ENCODE measurements around the gene TRAPPC2.

Gene TRAPPC2

GRCh38 chrX:13734278-13735172 is at the start of gene TRAPPC2, which contains the start of gene OFD1:
Gene TRAPPC2 (minus strand): TSS chrX:13734620. CDS start chrX:13719963, 14,657 bp downstream.
Gene OFD1 (plus strand): TSS chrX:13734748. CDS start chrX:13735072, 324 bp downstream.
- intact Hi-C loops (cut with micrococcal nuclease), result loop anchor here (2.0 to 5.0 kb wide), 2 partner anchors 37 to 76 kb away; no protein-coding TSS in a partner anchor

GRCh38 chrX:13780868-13781427 is 46.5 kb upstream of the TRAPPC2 start:
- intact Hi-C loops (cut with micrococcal nuclease), result no loop called here
- Mint-ChIP-seq H3K36me3 (ENCODE audit: low read depth) (no peaks in the 10 kb centered on the region), H3K27me3 (no peaks in the 10 kb centered on the region), H3K4me1 (ENCODE audit: low read depth) (peaks cover 37% of the 10 kb centered on the region), H3K27ac (peak overlapping the region; percentile 67), H3K9me3 (no peaks in the 10 kb centered on the region), H3K4me3 (no peak overlapping the region)

More at GRCh38 chrX:13734278-13735172, at the start of gene TRAPPC2, which contains the start of gene OFD1:
- peaks cover 24% of the 10 kb centered on the region for H3K4me1 Mint-ChIP-seq (ENCODE audit: low read depth)
- peak within 1 kb of the TSS; percentile 95 for H3K4me3 Mint-ChIP-seq
- H3K9me3 Mint-ChIP-seq, result no peaks in the 10 kb centered on the region
- peaks cover 13% of the 10 kb centered on the region for H3K36me3 Mint-ChIP-seq (ENCODE audit: low read depth)
- H3K27ac Mint-ChIP-seq, result peak within 1 kb of the TSS; percentile 89
- H3K27me3 Mint-ChIP-seq, result no peaks in the 10 kb centered on the region

GRCh38 chrX:13778916-13779315 is 44.5 kb upstream of the TRAPPC2 start:
- intact Hi-C loops (cut with micrococcal nuclease), result no loop called here
- H3K4me3 Mint-ChIP-seq, result no peak overlapping the region
- no peaks in the 10 kb centered on the region for H3K27me3 Mint-ChIP-seq
- peak overlapping the region; percentile 57 for H3K27ac Mint-ChIP-seq
- no peaks in the 10 kb centered on the region for H3K9me3 Mint-ChIP-seq
- peaks cover 27% of the 10 kb centered on the region for H3K4me1 Mint-ChIP-seq (ENCODE audit: low read depth)
- peaks cover 7% of the 10 kb centered on the region for H3K36me3 Mint-ChIP-seq (ENCODE audit: low read depth)

GRCh38 chrX:13776387-13776786 is 42.0 kb upstream of the TRAPPC2 start:
- intact Hi-C loops (cut with micrococcal nuclease), result no loop called here
- no peaks in the 10 kb centered on the region for H3K27me3 Mint-ChIP-seq

GRCh38 chrX:13775837-13776236 is 41.4 kb upstream of the TRAPPC2 start:
- H3K4me1 Mint-ChIP-seq (ENCODE audit: low read depth), result peaks cover 14% of the 10 kb centered on the region
- intact Hi-C loops (cut with micrococcal nuclease), result no loop called here
- H3K36me3 Mint-ChIP-seq (ENCODE audit: low read depth), result peaks cover 13% of the 10 kb centered on the region

More at GRCh38 chrX:13776387-13776786, 42.0 kb upstream of the TRAPPC2 start:
- Mint-ChIP-seq H3K27ac (no peak overlapping the region), H3K4me3 (no peak overlapping the region), H3K9me3 (no peaks in the 10 kb centered on the region), H3K36me3 (ENCODE audit: low read depth) (peaks cover 13% of the 10 kb centered on the region), H3K4me1 (ENCODE audit: low read depth) (peaks cover 20% of the 10 kb centered on the region)

GRCh38 chrX:13774696-13775095 is 40.3 kb upstream of the TRAPPC2 start:
- Mint-ChIP-seq H3K9me3 (no peaks in the 10 kb centered on the region), H3K4me3 (no peak overlapping the region), H3K27ac (no peak overlapping the region), H3K36me3 (ENCODE audit: low read depth) (peaks cover 14% of the 10 kb centered on the region), H3K4me1 (ENCODE audit: low read depth) (peaks cover 8% of the 10 kb centered on the region), H3K27me3 (no peaks in the 10 kb centered on the region)
- intact Hi-C loops (cut with micrococcal nuclease), result no loop called here

More at GRCh38 chrX:13775837-13776236, 41.4 kb upstream of the TRAPPC2 start:
- Mint-ChIP-seq H3K27ac (no peak overlapping the region), H3K9me3 (no peaks in the 10 kb centered on the region), H3K4me3 (no peak overlapping the region), H3K27me3 (no peaks in the 10 kb centered on the region)

- Mint-ChIP-seq H3K27me3 (no peaks in the 10 kb centered on the region), H3K4me1 (ENCODE audit: low read depth) (peaks cover 18% of the 10 kb centered on the region), H3K36me3 (ENCODE audit: low read depth) (peaks cover 53% of the 10 kb centered on the region), H3K4me3 (no peak overlapping the region), H3K27ac (no peak overlapping the region), H3K9me3 (no peaks in the 10 kb centered on the region)
- intact Hi-C loops (cut with micrococcal nuclease), result no loop called here
Observed at GRCh38 chrX:13770013-13770535, 35.7 kb upstream of the TRAPPC2 start.

GRCh38 chrX:13768939-13769338 is 34.5 kb upstream of the TRAPPC2 start:
- Mint-ChIP-seq H3K27ac (no peak overlapping the region), H3K4me3 (no peak overlapping the region), H3K4me1 (ENCODE audit: low read depth) (peaks cover 27% of the 10 kb centered on the region), H3K9me3 (no peaks in the 10 kb centered on the region), H3K36me3 (ENCODE audit: low read depth) (peaks cover 46% of the 10 kb centered on the region), H3K27me3 (no peaks in the 10 kb centered on the region)
- intact Hi-C loops (cut with micrococcal nuclease), result no loop called here

GRCh38 chrX:13764765-13765164 is 30.3 kb upstream of the TRAPPC2 start:
- H3K9me3 Mint-ChIP-seq, result no peaks in the 10 kb centered on the region
- intact Hi-C loops (cut with micrococcal nuclease), result no loop called here
- H3K36me3 Mint-ChIP-seq (ENCODE audit: low read depth), result peaks cover 39% of the 10 kb centered on the region
- H3K4me3 Mint-ChIP-seq, result no peak overlapping the region
- peaks cover 40% of the 10 kb centered on the region for H3K4me1 Mint-ChIP-seq (ENCODE audit: low read depth)
- H3K27ac Mint-ChIP-seq, result no peak overlapping the region
- H3K27me3 Mint-ChIP-seq, result no peaks in the 10 kb centered on the region

GRCh38 chrX:13764281-13764680 is 29.9 kb upstream of the TRAPPC2 start:
- H3K9me3 Mint-ChIP-seq, result no peaks in the 10 kb centered on the region
- intact Hi-C loops (cut with micrococcal nuclease), result no loop called here
- no peak overlapping the region for H3K27ac Mint-ChIP-seq
- H3K4me1 Mint-ChIP-seq (ENCODE audit: low read depth), result peaks cover 41% of the 10 kb centered on the region
- no peaks in the 10 kb centered on the region for H3K27me3 Mint-ChIP-seq
- peaks cover 35% of the 10 kb centered on the region for H3K36me3 Mint-ChIP-seq (ENCODE audit: low read depth)
- H3K4me3 Mint-ChIP-seq, result peak overlapping the region; percentile 17

GRCh38 chrX:13763489-13763888 is 29.1 kb upstream of the TRAPPC2 start:
- no peak overlapping the region for H3K4me3 Mint-ChIP-seq
- peaks cover 46% of the 10 kb centered on the region for H3K4me1 Mint-ChIP-seq (ENCODE audit: low read depth)
- intact Hi-C loops (cut with micrococcal nuclease), result no loop called here
- peaks cover 28% of the 10 kb centered on the region for H3K36me3 Mint-ChIP-seq (ENCODE audit: low read depth)
- no peak overlapping the region for H3K27ac Mint-ChIP-seq
- no peaks in the 10 kb centered on the region for H3K9me3 Mint-ChIP-seq
- H3K27me3 Mint-ChIP-seq, result no peaks in the 10 kb centered on the region

- H3K36me3 Mint-ChIP-seq (ENCODE audit: low read depth), result peaks cover 25% of the 10 kb centered on the region
- no peak overlapping the region for H3K27ac Mint-ChIP-seq
- intact Hi-C loops (cut with micrococcal nuclease), result no loop called here
- H3K4me1 Mint-ChIP-seq (ENCODE audit: low read depth), result peaks cover 43% of the 10 kb centered on the region
- no peaks in the 10 kb centered on the region for H3K9me3 Mint-ChIP-seq
- H3K4me3 Mint-ChIP-seq, result no peak overlapping the region
- H3K27me3 Mint-ChIP-seq, result no peaks in the 10 kb centered on the region
Observed at GRCh38 chrX:13761606-13762414, 27.4 kb upstream of the TRAPPC2 start.

GRCh38 chrX:13760426-13760825 is 26.0 kb upstream of the TRAPPC2 start:
- intact Hi-C loops (cut with micrococcal nuclease), result no loop called here
- no peak overlapping the region for H3K27ac Mint-ChIP-seq
- H3K9me3 Mint-ChIP-seq, result no peaks in the 10 kb centered on the region
- peaks cover 14% of the 10 kb centered on the region for H3K36me3 Mint-ChIP-seq (ENCODE audit: low read depth)
- no peak overlapping the region for H3K4me3 Mint-ChIP-seq
- H3K27me3 Mint-ChIP-seq, result no peaks in the 10 kb centered on the region
- peaks cover 33% of the 10 kb centered on the region for H3K4me1 Mint-ChIP-seq (ENCODE audit: low read depth)

Measured in dendritic cell treated with granulocyte-macrophage colony-stimulating factor and Interleukin-4, amounts not matched to agents 40 ng/mL and 50 ng/mL, for 4 days (primary cell).